Peyer's patch (tissue), 4 donors: Measurements from ENCODE around the gene UBXN6.

Experiments used
- CTCF ChIP-seq, 6 experiments: fragments of 450-650 bp in 4 of 6; fragments of 200-600 bp in 2 of 6; sonication (generic) in 1 of 6; IDR thresholded peaks; one replicate each; pipeline ENCODE4 v1.5.1; 2017 to 2019; ENCODE audit warnings: antibody characterized with exemption in 6 of 6, mild to moderate bottlenecking in 3 of 6, moderate library complexity in 1 of 6
- POLR2A ChIP-seq, 2 donors: fragments of 450-650 bp; IDR thresholded peaks; one replicate each; pipeline ENCODE4 v1.5.1; 2017; ENCODE audit warnings: antibody characterized with exemption in 2 of 2, mild to moderate bottlenecking in 2 of 2, moderate library complexity in 2 of 2

- no peak for TF ChIP-seq CTCF (IDR thresholded peaks at IDR 0.05)
- no peak for TF ChIP-seq POLR2A (IDR thresholded peaks at IDR 0.05)
These were observed 42.7 kb downstream of the UBXN6 start for GRCh38 chr19:4414800-4415321.
